Measurements from ENCODE around the gene PAPPA2. TPM values are rescaled to one million over a fixed set of nuclear protein-coding genes. Genes with fewer than 3 reads are reported as not detected.
A peak's percentile ranks its signal among the peaks of the same experiment; 100 is the strongest.

The PAPPA2 gene
- total and polyA plus RNA-seq, 9 of the 15 experiments (the other 6 are each of a cell fraction or from before 2014, with no cell fraction given), result 0.01 to 0.15 (median 0.05) TPM; not detected in 2

DNA sequence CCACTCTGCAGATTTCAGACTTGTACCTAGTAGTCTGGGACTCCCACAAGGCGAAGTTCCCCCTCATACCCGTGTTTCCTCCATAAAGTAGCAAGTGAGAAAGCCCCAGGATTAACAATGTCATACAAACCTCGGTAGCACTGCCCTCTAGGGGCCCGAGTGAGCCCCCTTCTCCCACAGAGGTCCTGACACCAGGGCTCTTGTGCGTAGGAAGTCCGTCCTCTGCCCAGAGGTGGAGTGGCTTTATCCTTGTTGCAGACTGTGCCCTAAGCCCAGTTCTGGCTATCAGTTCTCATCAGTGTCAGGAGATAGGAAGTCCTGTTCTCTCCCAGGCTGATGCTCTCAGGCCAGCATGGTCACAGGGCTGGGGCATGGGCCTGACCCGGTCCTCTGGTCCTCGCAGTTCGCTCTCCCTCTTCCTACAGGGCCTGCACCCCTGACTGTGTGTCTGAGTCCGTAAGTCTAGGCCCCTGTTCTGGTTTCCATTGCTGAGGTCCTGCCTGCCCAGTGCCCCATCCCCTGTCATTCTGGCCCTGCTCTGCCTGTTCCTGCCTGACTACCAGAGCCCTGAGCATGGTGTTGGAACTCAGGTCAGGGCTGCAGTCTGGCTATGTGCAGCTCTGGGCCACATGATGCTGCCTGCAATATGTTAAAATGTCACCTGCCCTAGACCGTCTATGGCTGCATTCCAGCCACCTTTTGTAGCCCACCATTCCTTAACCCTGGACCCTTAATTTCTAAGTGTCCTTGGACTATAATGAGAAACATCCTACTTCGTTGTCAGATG lies 416.0 kb downstream of the PAPPA2 start (continued):
- TF ChIP-seq, protein P1, sequence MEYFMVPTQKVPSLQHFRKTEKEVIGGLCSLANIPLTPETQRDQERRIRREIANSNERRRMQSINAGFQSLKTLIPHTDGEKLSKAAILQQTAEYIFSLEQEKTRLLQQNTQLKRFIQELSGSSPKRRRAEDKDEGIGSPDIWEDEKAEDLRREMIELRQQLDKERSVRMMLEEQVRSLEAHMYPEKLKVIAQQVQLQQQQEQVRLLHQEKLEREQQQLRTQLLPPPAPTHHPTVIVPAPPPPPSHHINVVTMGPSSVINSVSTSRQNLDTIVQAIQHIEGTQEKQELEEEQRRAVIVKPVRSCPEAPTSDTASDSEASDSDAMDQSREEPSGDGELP (CRISPR knock-in tag; IDR thresholded peaks at IDR 0.05; ENCODE audit: borderline replicate concordance), result no peak
- TF ChIP-seq BHLHE40 (IDR thresholded peaks at IDR 0.05; ENCODE audit: low read length), result no peak
- TF ChIP-seq, protein P2, sequence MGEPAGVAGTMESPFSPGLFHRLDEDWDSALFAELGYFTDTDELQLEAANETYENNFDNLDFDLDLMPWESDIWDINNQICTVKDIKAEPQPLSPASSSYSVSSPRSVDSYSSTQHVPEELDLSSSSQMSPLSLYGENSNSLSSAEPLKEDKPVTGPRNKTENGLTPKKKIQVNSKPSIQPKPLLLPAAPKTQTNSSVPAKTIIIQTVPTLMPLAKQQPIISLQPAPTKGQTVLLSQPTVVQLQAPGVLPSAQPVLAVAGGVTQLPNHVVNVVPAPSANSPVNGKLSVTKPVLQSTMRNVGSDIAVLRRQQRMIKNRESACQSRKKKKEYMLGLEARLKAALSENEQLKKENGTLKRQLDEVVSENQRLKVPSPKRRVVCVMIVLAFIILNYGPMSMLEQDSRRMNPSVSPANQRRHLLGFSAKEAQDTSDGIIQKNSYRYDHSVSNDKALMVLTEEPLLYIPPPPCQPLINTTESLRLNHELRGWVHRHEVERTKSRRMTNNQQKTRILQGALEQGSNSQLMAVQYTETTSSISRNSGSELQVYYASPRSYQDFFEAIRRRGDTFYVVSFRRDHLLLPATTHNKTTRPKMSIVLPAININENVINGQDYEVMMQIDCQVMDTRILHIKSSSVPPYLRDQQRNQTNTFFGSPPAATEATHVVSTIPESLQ (CRISPR knock-in tag; IDR thresholded peaks at IDR 0.05), result no peak
- TF ChIP-seq, protein P3, sequence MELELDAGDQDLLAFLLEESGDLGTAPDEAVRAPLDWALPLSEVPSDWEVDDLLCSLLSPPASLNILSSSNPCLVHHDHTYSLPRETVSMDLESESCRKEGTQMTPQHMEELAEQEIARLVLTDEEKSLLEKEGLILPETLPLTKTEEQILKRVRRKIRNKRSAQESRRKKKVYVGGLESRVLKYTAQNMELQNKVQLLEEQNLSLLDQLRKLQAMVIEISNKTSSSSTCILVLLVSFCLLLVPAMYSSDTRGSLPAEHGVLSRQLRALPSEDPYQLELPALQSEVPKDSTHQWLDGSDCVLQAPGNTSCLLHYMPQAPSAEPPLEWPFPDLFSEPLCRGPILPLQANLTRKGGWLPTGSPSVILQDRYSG (tag; conservative IDR thresholded peaks at IDR 0.05; ENCODE audit: low read depth), result peak; percentile 77; the same call in 1 of the 2 replicates
- no peak; the same call in 1 of the 2 replicates for TF ChIP-seq ERF (CRISPR knock-in tag; IDR thresholded peaks at IDR 0.05)
- no peak for TF ChIP-seq CC2D1A (IDR thresholded peaks at IDR 0.05)
- TF ChIP-seq CBFA2T2 (conservative IDR thresholded peaks at IDR 0.05), result 0 out of 2 replicates have a peak, but pooled peaks have one; percentile 27
- TF ChIP-seq ZFPM2 (CRISPR knock-in tag; IDR thresholded peaks at IDR 0.05), result no peak
- TF ChIP-seq NUFIP1 (IDR thresholded peaks at IDR 0.05; ENCODE audit: partially characterized antibody), result no peak
- TF ChIP-seq ZNF780A (CRISPR knock-in tag; IDR thresholded peaks at IDR 0.05), result no peak
- no peak for TF ChIP-seq SNRNP70 (optimal IDR thresholded peaks at IDR 0.05; ENCODE audit: low read depth, low read length)
- TF ChIP-seq PRPF4 (IDR thresholded peaks at IDR 0.05; ENCODE audit: insufficient read depth, low read depth, low read length, poor library complexity, severe bottlenecking), result no peak
- TF ChIP-seq DDX20 (tag; IDR thresholded peaks at IDR 0.05; ENCODE audit: low read depth), result no peak
- TF ChIP-seq ZNF584 (CRISPR knock-in tag; IDR thresholded peaks at IDR 0.05; ENCODE audit: low read depth), result no peak
- TF ChIP-seq, protein P4, sequence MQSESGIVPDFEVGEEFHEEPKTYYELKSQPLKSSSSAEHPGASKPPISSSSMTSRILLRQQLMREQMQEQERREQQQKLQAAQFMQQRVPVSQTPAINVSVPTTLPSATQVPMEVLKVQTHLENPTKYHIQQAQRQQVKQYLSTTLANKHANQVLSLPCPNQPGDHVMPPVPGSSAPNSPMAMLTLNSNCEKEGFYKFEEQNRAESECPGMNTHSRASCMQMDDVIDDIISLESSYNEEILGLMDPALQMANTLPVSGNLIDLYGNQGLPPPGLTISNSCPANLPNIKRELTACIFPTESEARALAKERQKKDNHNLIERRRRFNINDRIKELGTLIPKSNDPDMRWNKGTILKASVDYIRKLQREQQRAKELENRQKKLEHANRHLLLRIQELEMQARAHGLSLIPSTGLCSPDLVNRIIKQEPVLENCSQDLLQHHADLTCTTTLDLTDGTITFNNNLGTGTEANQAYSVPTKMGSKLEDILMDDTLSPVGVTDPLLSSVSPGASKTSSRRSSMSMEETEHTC (IDR thresholded peaks at IDR 0.05), result no peak
- TF ChIP-seq ZNF311 (CRISPR knock-in tag; IDR thresholded peaks at IDR 0.05), result peak; percentile 57; the same call in 1 of the 2 replicates
- TF ChIP-seq, protein P5, sequence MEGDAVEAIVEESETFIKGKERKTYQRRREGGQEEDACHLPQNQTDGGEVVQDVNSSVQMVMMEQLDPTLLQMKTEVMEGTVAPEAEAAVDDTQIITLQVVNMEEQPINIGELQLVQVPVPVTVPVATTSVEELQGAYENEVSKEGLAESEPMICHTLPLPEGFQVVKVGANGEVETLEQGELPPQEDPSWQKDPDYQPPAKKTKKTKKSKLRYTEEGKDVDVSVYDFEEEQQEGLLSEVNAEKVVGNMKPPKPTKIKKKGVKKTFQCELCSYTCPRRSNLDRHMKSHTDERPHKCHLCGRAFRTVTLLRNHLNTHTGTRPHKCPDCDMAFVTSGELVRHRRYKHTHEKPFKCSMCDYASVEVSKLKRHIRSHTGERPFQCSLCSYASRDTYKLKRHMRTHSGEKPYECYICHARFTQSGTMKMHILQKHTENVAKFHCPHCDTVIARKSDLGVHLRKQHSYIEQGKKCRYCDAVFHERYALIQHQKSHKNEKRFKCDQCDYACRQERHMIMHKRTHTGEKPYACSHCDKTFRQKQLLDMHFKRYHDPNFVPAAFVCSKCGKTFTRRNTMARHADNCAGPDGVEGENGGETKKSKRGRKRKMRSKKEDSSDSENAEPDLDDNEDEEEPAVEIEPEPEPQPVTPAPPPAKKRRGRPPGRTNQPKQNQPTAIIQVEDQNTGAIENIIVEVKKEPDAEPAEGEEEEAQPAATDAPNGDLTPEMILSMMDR (IDR thresholded peaks at IDR 0.05 in 2 of 3, conservative IDR thresholded peaks at IDR 0.05 in 1 of 3; ENCODE audit: insufficient read depth in 2 of 3, low read depth in 1 of 3, low read length in 3 of 3), result peak; percentile 68 to 87 (median 82)
